ENCODE measurements around the gene MAP4.
A peak's percentile ranks its signal among the peaks of the same experiment; 100 is the strongest.

The MAP4 gene

DNA sequence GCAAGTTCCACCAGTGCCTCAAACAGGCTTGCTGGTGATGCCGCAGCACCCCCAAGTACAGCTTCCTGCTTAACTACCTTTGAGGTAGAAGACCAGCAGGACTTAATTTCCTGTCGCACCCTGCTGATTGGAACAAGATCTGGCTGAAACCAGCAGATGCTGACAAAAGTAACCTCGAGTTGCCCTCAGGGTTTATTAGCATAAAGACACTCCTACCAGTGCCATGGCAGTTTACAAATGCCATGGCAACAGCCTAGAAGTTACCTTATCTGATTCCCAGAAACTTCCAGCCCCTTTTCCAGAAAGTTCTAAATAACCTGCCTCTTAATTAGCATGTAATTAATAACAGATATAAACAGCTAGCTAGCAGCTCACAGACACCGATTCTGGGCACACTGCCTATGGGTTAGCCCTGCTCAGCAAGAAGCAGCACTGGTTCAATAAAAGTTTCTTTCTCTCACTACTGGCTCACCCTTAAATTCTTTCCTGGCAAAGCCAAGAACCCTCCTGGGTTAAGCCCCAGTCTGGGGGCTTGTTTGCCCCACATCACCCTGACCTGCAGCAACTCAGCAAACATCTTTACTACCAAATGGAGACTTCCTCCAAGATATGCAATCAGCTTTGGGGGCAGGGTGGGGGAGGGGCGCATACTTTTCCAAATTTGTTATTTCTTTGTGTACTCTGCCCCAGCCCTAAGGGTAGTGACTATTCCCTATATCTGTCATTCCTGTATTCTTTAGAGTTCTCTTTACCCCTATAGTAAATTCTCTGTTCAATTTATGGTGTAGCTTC, 54.2 kb downstream of the MAP4 start:
- DNase-seq = no peak

DNA sequence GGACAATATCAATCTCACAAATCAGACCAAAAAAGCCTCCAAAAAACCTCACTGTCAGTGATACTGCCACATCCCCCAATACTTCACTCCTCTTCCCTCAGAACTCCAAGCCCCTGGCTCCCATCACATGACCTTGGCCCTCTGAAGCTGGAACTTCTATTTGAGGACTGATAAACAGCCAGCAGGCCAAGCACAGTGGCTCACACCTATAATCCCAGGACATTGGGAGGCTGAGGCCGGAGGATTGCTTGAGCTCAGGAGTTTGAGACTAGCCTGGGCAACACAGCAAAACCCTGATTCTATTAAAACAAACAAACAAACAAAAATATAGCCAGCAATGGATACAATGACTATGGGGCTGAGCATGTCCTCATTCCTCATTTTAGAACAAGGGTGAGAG, 55.2 kb downstream of the MAP4 start:
- no peak for DNase-seq

DNA sequence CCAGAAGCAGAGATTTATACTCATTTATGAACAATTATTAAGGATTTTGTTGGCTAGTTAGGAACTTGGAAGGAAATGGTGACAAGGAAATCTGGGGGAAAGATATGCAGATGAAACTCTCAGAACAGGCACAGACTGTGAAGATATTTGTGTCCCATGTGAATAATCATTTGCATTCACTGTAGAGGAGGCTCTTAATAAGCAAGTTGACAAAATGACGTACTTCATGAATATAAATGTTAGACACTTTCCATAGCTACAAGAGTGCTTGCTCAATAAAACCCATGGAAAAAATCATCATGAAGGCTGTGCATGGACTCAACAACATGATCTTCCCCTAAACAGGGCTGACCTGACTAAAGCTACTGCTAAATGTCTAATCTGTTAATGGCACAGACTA, 59.7 kb downstream of the MAP4 start:
- peak; percentile 29 to 30 for DNase-seq

DNA sequence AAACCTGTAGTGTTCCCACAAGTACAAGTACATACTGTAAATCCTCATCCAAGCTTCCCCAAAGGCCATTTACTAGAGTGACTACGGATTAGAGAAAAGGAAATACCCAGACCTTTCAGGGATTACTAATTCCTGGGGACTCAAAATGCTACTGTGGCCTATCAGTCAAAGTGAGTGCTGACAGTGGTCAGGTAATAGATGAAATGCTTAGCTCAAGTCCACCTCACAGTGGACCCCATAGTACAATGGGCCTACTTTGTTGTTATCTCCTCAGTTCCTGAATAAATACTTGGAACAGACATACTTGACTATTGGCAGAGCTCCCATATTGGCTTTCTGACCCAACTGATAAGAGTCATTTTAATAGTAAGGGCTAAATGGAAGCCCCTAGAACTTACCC, 61.6 kb downstream of the MAP4 start:
- no peak for DNase-seq

DNA sequence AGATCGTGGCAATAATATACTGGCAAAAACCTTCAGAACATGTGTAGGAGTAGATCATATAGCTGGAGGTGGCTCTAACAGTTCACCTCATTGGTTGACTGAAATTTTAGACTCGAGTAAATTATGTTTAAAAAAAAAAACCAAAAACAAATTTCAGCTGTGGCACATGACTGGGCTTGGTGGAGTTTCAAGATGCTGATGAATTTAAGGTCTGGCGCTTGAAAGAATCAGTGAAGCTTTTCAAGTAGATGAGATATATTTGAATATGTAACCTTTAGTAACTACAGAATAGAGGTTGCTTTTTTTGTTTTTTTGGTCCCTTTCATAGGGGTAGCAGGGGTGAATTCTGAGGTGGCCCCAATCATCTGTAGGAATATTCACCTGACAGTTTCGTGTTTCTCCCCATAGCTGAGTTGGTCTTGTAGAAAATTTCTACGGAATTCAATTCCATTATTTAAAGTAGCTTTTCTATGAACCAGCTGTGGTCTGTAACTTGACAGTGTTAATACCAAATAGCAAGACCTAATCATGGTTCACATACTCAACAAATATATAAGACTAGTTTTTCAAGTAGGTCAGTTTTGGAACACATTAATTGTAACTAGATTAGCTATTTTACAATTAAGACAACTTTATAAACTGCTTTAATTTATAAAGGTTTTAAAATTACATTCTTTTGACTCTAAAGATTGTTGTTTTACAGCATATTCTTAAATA, 65.6 kb downstream of the MAP4 start:
- DNase-seq = no peak

DNA sequence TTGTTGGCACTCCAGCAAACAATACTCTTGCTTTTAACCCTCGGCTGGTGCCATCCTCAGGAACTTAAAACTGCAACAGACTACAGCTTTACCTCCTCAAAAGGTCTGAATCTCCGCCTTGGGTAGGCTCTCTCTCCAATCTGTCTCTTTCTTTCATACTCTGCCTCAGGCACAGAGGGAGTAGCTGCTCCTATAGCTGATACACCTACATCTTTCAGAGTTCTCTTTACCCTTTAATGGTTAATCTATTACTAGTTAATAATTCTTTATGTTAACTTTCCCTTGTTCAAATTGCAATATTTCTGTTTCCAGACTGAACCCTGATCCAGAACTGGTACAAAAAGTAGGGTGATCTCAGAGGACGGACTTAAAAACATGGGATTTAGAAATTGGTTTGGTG, 66.2 kb downstream of the MAP4 start:
- DNase-seq = no peak

DNA sequence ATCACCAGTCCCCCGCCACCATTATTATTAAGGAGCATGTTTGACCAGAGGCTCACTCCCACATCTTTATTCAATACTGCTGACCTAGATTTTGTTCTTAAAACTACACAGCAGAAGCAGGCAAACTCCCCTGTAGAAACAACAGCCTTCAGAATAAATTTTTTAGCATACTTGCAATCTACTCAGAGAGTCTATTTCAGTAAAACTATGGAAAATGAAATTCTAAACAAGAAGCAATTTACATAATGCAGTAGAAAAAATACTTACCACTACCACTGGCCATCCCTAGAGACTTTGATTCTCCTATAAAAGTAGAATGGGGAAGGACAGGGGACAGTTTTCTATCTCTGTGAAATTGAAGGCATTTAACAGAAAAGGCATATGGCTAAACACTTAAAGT, 76.0 kb downstream of the MAP4 start:
- DNase-seq = no peak

DNA sequence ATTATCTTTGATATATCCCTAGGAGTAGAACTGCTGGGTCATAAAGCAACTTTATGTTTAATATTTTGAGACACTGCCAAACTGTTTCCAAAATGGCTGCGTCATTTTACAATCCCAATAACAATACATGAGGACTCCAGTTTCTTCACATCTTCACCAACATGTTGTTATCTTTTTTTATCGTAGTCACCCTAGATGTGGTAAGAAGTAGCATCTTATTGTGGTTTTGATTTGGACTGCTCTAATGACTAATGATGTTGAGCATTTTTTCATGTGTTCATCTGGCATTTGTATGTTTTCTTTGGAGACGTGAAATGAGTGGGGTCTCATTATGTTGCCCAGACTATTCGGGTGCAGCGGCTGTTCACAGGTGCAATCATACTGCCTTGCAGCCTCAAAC, 83.8 kb downstream of the MAP4 start:
- no peak for DNase-seq

DNA sequence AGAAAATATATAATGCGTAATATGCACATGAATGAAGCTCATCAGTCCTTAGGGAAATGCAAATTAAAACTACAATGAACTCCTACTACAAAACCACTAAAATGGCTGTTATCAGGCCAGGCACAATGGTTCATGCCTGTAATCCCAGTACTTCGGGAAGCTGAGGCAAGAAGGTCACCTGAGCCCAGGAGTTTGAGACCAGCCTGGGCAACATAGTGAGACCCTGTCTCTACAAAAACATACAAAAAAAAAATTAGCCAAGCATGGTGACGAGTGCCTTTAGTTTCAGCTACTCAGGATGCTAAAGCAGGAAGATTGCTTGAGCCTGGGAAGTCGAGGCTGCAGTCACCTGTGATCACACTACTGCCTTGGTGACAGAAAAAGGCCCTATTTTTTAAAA, 85.2 kb downstream of the MAP4 start:
- no peak for DNase-seq

DNA sequence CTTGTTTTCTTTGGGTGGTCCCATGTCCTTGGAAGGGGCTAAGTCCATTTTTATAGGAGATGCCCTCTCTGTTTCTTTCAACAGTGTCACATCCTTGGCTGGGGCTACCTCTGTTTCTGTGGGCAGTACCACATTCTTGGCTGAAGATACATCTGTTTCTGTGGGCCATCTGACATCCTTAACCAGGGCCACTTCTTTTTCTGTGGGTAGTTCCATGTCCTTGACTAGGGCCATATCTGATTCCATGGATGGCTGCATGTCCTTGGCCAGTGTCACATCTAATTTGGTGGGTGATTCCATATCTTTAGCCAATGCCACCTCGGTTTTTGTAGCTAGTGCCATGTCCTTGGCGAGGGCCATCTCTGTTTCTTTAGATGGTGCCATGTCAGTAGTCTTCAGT, 99.5 kb downstream of the MAP4 start:
- DNase-seq = no peak

DNA sequence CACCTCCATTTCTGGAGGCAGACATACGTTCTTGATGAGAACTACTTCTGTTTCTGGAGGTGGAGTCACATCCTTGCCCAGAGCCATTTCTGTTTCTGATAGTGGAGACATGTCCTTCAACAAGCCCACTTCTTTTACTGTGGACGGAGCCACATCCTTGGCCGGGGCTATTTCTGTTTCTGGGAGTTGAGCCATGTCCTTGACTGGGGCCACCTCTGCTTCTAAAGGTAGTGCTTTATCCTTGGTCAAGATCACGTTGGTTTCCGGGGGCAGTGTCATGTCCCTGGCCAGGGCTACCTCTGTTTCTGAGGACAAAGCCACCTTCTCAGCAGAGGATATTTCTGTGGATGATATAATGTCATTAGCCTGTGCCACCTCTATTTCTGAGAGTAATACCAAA, 100.0 kb downstream of the MAP4 start:
- DNase-seq = no peak

DNA sequence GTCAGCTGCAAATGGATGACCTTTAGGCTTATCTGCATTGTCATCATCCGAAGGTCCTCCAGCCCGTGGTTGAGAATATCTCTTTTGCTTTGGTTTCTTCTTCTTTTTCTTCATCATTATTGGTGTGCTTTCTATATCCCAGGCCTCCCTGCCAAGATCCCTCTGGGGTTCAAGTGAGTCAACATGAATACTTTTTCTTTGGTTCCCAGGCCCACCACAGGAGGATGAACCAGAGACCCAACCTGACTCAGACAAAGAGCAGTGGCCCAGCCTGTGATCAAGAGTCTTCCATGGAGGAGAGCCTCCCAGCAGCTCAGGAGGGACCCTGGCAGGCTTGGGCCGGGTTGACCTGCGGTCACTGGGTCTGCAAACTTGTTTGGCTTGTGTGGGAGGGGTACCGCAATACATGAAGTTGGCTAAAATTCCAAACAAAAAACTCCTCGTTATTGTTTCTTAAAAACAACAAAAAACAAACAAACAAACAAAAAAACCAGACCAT, 104.2 kb downstream of the MAP4 start:
- no peak for DNase-seq

DNA sequence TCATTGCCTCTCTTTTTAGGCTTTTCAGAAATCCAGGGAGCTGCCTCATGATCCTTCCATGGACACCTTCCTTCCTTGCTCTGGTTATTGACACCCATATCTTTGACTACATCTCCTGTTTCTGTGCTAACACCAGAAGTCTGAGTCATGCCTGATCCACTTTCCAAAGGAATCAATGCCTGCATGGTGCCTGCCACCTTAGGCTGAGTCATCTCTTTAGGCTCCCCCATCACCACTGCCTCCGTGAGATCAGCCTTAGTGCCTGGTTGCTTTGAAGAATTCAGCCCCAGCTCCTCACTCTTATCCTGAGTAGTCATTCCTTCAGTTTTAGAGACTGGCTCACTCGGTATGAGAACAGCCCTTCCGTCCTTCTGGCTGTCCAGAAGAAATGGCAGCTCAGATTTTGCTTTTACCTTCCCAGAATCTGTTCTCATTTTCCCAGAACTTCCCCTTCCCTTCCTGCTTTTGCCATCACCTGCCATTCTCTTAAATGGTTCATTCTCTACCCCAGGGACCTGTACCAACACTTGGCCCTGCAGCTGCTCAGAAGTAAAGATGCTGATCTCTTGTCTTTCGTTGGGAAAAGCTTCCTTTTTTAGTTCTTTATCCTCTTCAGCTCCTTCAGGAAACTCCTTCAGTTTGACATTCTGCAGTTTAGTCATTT, 105.3 kb downstream of the MAP4 start:
- no peak for DNase-seq

DNA sequence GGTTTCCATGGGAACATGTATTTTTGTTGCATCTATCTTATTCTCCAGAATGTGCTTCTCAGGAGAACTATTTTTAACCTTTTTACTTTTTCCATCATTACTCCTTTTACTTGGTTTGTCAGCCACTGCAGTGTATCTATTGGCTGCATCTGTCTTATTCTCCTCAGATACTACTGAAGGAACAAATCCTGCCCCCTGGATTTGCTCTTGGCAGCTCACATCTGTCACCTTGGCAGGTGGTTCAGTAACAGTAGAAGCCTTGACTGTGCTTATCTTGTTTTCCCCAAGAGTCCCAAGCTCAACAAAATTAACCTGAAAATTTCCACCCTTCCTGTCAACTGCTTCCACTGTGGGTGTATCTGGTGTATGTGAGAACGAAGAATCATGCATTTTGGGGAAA, 106.0 kb downstream of the MAP4 start:
- no peak for DNase-seq

DNA sequence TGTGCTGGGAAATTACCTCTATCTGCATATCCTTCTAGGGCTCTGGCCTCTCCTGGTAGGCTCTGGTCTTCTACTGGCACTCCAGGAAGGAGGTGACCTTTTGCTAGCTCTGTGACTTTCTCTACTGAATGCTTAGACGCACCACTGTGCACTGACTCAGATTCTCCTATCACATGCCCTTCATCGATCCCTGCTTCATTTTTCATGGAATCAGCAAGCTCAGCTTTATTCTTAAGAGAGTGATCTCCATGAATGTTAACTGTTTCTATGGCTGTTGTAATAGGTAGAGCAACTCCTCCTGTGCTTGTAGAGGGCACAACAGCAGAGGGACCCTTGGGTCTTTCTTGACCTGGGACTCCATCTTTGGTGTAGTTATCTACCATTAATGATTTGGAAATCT, 106.6 kb downstream of the MAP4 start:
- DNase-seq = no peak

DNA sequence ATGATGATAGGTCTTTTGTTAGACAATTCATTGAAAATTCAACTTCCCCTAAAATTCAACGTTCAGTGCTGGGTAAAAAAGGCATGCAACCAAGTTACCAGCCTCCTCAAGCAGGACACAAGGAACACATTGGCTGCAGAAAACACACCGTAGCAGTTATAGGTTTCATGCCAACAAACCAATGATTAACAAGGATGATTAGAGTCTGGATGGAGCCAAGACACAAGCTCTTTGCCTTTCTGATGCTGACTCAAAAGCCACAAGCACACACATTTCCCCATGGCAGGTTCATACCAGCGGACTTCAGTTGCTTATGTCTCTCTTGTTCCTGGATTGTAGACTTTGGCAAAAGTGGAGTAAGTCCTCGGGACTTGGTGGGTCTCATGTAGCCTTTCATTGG, 107.5 kb downstream of the MAP4 start:
- no peak for DNase-seq

DNA sequence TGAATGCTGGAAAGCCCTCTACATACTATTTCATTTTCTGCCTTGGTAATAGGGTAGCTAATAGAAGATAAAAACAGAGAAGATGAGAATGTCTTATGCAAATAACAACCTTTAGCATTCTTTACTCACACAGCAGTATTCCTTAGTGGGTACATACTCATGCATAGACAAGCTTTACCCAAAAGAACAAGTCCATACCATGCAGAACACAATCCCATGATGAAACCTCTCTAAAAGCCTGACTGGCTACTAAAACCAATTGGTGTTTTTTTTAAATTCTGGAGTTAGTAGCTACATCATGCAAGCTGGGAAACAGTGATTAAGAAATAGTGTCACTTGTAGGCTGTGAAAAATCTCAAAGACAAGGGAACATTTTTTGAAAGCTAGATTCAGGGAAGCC, 108.4 kb downstream of the MAP4 start:
- no peak for DNase-seq

DNA sequence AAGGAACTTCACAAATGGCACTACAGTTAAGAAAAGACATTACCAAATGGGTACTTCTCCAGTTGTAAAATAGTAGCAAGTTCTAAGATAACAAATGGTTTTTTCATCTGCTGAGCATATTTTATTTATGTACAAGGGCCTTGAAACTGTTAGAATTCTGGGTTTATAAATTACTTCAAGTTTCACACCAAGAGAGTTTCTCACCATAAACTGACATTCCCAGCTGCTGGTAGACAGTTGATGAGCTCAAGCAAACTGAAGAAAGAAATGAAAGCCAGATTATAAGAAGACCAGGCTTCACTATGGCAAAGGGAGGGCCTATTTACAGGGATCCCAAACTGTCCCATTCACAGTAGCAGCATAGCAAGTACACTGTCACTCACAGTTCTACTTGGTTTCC, 113.5 kb downstream of the MAP4 start:
- DNase-seq = no peak

DNA sequence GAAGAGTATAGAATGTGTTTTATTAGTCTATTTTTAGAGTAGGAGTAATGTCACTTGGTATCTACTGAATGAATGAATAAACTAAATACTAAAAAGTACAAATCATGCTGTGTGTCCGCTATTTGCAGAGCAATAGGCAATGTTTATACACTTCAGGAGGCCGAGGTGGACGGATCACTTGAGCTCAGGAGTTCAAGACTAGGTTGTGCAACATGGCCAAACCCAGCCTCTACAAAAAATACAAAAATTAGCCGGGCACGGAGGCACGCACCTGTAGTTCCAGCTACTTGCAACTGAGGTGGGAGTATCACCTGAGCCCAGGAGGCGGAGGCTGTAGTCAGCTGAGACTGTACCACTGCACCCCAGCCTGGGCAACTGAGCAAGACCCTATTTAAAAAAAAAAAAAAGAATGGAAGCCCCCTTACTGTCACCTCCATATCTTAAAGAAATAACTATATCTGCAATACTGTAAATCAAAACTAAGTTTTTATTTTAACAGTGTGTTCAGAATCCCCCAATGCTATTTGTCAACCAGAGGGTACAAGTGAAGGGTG, 114.9 kb downstream of the MAP4 start:
- DNase-seq = no peak

DNA sequence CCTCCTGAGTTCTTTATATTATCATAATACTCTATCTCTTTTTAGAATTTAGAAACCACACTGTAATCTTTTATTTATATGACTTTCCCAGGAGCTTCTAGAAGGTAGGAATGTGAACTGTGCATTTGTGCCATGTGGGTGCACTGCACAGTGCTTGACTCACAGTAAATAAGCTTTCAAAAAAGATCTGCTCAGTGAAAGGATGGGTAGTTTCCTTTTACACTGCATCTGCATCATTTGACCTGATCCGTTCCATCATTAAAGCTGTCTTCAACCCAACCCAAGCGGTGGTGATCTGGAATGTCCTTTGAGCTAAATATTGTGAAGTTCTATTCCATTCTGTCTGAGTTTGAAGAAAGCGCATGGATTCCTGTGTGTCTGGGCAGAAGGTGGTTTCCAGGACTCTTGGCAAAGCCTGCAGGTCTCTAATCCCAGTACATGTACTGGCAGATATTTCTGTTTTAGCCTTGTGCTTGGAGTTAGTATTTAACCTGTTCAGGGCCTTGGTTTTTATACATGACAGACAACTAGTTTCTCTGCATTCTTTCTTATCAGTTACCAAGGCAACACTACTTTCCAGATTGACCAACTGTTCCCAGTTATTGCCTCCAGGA, 116.6 kb downstream of the MAP4 start:
- no peak for DNase-seq

DNA sequence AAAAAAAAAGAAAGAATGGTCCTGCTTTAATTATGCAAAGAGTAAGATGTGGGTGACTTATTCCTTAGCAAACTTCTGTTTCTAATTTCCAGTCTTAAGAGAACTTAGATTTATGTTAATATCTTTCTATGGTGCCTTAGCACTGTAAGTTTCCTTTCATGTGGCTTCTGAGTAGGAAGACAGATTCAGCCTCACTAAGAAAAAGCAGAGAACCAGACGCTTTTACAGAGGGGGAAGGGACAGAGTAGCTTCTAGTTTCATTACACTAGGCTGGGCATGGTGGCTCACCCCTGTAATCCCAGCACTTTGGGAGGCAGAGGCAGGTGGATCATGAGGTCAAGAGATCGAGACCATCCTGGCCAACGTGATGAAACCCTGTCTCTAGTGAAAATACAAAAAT, 118.3 kb downstream of the MAP4 start:
- no peak for DNase-seq

DNA sequence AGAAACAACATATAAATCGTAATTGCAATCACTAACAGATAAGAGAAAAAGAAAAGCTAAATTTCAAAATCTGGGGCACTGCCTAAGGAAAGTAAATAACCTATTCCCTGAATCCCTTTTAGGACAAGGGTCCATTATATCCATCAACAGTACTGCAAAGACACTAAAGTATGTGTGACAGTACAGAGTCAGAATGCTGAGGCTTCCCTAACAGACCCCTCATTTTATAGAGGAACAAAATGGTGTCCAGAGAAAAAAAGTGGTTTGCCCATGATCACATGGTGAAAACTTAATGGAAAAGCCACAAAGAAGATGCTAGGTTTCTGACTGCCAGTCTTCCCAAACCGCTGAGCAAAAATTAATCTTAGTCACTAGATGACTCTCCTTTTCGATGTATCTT, 119.5 kb downstream of the MAP4 start:
- no peak for DNase-seq

DNA sequence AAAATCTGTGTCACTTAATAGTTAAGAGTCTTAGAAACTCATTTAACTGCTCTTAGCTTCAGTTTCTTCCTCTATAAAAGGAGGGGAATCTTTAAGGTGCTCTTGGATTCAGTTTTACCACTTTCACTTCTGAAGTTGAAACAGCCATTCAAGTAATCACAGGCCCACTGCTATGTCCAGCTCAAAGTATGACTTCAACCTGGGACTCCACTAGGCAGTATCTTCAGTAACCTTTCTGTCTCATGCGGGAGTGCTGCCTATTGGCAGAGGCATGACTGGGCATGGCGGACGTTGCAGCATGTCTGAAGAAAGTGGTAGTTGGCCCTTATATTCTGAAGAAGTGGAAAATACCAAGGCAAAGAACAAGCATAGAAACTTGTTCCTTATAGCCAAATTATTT, 121.0 kb downstream of the MAP4 start:
- DNase-seq = no peak
